Measurements from ENCODE around the gene ASTN1.

DNA sequence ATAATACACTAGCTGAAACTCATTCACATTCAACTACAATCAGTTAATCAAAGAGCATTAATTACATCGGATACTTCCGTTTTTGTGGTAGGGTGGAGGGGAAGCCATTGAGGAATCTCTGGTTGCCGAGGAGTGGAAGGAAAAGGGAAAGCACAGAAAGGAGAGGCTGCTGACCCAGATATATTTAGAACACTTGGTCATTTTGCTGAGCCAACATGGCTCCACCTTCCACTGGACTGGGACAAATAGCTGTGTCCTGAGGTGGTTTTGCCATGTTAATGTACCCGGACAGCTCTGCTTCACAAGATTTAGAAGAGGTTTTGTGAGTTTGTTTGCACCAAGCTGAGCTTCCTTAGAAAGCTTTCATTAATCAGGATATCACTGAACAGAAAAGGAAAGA is 26.2 kb downstream of the ASTN1 start:
- TF ChIP-seq CHD1 (IDR thresholded peaks at IDR 0.05; ENCODE audit: low read depth, low read length) (no peak), POLR2A (IDR thresholded peaks at IDR 0.05; ENCODE audit: low read depth, low read length) (no peak), CTCF (conservative IDR thresholded peaks at IDR 0.05; ENCODE audit: low read depth, low read length) (no peak), MXI1 (IDR thresholded peaks at IDR 0.05; ENCODE audit: borderline replicate concordance, low read depth, low read length) (no peak), ELK1 (IDR thresholded peaks at IDR 0.05; ENCODE audit: borderline replicate concordance, low read depth, low read length) (no peak), RFX5 (IDR thresholded peaks at IDR 0.05; ENCODE audit: low read depth, low read length) (no peak), RAD21 (IDR thresholded peaks at IDR 0.05; ENCODE audit: low read length) (no peak), USF2 (IDR thresholded peaks at IDR 0.05; ENCODE audit: low read depth, low read length) (no peak), BHLHE40 (IDR thresholded peaks at IDR 0.05; ENCODE audit: low read depth, low read length) (no peak), CEBPB (IDR thresholded peaks at IDR 0.05; ENCODE audit: low read depth, low read length) (no peak), RCOR1 (IDR thresholded peaks at IDR 0.05; ENCODE audit: insufficient replicate concordance, low read length) (no peak)

Data from IMR-90 (cell line).